ENCODE measurements around the gene TNP2. TPM values are rescaled to one million over a fixed set of nuclear protein-coding genes. Genes with fewer than 3 reads are reported as not detected.

TNP2 gene
- total and polyA plus RNA-seq, 9 of the 15 experiments (the other 6 are each of a cell fraction or from before 2014, with no cell fraction given) = not detected

DNA sequence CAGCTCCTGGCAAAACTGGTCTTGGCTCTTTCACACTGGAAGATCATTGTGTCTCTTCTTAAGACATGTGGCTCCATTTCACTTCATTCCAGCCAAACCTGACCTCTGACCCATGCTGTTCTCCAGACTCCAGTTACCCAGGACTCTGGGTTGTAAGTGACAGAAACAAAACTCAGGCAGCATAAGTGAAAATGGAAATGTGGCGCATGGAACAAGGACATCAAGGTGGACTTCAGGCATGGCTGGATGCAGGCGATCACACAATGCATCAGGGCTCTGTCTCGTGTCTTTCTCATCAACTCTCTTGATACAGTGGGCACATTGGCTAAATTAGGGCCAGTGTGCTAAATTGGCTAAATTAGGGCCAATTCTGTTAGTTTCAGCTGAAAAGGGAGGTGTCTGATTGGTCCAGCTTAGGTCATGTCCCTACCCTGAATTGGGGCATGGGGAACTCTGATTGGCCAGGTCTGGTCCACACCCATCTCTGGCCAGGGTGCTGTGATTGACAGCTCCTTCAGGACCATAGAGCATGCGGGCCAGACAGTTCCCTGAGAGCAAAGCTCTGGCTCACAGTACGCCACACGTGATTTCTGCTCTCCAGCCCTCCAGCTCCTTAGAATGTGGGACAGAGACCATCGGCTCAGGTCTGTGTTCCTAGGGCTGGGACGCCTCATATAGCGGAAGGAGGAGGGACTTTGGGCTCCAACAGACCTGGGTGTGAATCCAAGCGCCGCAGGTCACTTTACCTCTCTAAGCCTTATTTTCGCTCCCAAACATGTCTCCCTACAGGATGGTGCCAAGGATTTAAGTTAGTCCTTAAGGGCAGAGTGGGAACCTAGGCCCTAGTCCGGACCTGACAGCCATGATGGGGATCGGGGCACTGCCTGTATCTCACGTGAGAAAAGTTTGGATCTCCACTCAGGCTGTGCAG lies 30.6 kb downstream of the TNP2 start (continued):
- TF ChIP-seq ZNF57 (CRISPR knock-in tag; IDR thresholded peaks at IDR 0.05) = no peak
- peak; percentile 54; the same call in 1 of the 2 replicates for TF ChIP-seq SUPT5H (IDR thresholded peaks at IDR 0.05)
- TF ChIP-seq, protein P1, sequence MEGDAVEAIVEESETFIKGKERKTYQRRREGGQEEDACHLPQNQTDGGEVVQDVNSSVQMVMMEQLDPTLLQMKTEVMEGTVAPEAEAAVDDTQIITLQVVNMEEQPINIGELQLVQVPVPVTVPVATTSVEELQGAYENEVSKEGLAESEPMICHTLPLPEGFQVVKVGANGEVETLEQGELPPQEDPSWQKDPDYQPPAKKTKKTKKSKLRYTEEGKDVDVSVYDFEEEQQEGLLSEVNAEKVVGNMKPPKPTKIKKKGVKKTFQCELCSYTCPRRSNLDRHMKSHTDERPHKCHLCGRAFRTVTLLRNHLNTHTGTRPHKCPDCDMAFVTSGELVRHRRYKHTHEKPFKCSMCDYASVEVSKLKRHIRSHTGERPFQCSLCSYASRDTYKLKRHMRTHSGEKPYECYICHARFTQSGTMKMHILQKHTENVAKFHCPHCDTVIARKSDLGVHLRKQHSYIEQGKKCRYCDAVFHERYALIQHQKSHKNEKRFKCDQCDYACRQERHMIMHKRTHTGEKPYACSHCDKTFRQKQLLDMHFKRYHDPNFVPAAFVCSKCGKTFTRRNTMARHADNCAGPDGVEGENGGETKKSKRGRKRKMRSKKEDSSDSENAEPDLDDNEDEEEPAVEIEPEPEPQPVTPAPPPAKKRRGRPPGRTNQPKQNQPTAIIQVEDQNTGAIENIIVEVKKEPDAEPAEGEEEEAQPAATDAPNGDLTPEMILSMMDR (IDR thresholded peaks at IDR 0.05 in 2 of 3, conservative IDR thresholded peaks at IDR 0.05 in 1 of 3; ENCODE audit: insufficient read depth in 2 of 3, low read depth in 1 of 3, low read length in 3 of 3) = no peak
- TF ChIP-seq, protein P2, sequence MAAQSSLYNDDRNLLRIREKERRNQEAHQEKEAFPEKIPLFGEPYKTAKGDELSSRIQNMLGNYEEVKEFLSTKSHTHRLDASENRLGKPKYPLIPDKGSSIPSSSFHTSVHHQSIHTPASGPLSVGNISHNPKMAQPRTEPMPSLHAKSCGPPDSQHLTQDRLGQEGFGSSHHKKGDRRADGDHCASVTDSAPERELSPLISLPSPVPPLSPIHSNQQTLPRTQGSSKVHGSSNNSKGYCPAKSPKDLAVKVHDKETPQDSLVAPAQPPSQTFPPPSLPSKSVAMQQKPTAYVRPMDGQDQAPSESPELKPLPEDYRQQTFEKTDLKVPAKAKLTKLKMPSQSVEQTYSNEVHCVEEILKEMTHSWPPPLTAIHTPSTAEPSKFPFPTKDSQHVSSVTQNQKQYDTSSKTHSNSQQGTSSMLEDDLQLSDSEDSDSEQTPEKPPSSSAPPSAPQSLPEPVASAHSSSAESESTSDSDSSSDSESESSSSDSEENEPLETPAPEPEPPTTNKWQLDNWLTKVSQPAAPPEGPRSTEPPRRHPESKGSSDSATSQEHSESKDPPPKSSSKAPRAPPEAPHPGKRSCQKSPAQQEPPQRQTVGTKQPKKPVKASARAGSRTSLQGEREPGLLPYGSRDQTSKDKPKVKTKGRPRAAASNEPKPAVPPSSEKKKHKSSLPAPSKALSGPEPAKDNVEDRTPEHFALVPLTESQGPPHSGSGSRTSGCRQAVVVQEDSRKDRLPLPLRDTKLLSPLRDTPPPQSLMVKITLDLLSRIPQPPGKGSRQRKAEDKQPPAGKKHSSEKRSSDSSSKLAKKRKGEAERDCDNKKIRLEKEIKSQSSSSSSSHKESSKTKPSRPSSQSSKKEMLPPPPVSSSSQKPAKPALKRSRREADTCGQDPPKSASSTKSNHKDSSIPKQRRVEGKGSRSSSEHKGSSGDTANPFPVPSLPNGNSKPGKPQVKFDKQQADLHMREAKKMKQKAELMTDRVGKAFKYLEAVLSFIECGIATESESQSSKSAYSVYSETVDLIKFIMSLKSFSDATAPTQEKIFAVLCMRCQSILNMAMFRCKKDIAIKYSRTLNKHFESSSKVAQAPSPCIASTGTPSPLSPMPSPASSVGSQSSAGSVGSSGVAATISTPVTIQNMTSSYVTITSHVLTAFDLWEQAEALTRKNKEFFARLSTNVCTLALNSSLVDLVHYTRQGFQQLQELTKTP (IDR thresholded peaks at IDR 0.05; ENCODE audit: low read depth in 1 of 2, partially characterized antibody in 2 of 2) = no peak
- TF ChIP-seq, protein P3, sequence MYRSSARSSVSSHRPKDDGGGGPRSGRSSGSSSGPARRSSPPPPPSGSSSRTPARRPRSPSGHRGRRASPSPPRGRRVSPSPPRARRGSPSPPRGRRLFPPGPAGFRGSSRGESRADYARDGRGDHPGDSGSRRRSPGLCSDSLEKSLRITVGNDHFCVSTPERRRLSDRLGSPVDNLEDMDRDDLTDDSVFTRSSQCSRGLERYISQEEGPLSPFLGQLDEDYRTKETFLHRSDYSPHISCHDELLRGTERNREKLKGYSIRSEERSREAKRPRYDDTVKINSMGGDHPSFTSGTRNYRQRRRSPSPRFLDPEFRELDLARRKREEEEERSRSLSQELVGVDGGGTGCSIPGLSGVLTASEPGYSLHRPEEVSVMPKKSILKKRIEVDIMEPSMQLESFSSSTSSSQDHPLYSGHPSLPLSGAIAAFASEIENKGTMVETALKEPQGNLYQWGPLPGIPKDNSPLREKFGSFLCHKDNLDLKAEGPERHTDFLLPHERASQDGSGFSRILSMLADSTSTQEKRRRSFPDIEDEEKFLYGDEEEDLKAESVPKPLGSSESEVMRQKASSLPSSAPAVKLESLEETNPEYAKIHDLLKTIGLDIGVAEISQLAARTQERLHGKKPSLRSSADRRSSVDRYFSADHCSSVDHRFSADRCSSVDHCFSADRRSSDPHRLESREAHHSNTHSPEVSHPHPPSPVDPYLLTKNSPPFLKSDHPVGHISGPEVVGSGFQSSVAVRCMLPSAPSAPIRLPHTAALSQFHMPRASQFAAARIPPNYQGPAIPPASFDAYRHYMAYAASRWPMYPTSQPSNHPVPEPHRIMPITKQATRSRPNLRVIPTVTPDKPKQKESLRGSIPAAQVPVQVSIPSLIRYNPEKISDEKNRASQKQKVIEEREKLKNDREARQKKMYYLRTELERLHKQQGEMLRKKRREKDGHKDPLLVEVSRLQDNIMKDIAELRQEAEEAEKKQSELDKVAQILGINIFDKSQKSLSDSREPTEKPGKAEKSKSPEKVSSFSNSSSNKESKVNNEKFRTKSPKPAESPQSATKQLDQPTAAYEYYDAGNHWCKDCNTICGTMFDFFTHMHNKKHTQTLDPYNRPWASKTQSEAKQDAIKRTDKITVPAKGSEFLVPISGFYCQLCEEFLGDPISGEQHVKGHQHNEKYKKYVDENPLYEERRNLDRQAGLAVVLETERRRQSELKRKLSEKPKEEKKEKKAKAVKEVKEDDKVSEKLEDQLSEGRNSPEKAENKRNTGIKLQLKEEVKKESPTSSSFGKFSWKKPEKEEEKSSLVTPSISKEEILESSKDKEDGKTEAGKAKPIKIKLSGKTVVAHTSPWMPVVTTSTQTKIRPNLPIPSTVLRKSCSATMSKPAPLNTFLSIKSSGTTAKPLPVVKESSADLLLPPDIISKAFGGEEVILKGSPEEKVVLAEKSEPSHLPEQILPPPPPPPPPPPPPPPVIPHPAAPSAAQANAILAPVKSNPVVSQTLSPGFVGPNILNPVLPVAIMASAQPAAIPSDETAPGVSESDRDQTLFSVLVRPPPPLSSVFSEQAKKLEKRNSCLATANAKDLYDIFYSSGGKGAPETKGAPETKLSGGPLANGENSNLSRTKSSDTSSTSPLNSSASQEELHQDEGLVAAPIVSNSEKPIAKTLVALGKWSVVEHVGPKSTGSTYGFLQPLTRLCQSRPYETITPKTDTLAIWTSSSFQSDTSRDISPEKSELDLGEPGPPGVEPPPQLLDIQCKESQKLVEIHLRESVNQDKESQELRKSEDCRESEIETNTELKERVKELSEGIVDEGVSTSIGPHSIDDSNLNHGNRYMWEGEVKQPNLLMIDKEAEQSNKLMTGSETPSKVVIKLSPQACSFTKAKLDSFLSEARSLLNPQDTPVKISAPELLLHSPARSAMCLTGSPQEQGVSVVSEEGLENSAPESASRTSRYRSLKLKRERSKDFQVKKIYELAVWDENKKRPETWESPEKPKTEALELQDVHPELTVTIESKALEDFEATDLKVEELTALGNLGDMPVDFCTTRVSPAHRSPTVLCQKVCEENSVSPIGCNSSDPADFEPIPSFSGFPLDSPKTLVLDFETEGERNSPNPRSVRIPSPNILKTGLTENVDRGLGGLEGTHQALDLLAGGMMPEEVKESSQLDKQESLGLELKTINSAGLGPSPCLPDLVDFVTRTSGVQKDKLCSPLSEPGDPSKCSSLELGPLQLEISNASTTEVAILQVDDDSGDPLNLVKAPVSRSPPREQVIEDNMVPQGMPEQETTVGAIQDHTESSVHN (IDR thresholded peaks at IDR 0.05; ENCODE audit: borderline replicate concordance in 1 of 2, low read depth in 1 of 2) = no peak
- TF ChIP-seq DNMT1 (IDR thresholded peaks at IDR 0.05) = no peak
- TF ChIP-seq ASH1L (IDR thresholded peaks at IDR 0.05; ENCODE audit: borderline replicate concordance, low read depth, partially characterized antibody) = no peak
- no peak for TF ChIP-seq ETV6 (IDR thresholded peaks at IDR 0.05; ENCODE audit: borderline replicate concordance in 1 of 2, low read depth in 2 of 2, low read length in 1 of 2)
- TF ChIP-seq ETV6 (CRISPR knock-in tag; IDR thresholded peaks at IDR 0.05; ENCODE audit: borderline replicate concordance) = no peak
- TF ChIP-seq HNRNPLL (IDR thresholded peaks at IDR 0.05; ENCODE audit: low read depth, low read length, poor library complexity, severe bottlenecking) = no peak

All from K562 (cell line).